Neural progenitor cell (in vitro differentiated cells): ENCODE data around the gene TMPRSS6. TPM values are rescaled to one million over a fixed set of nuclear protein-coding genes. Genes with fewer than 3 reads are reported as not detected.

ENCODE experiments used
- DNase-seq: peaks from one replicate; pipeline ENCODE4 v3.0.0-alpha.2; 2016; ENCODE audit warnings: low spot score
- H2AFZ ChIP-seq: fragments of 200-600 bp; sonication (generic); replicated peaks from 2 replicates; pipeline ENCODE4 v1.6.1; 2016; ENCODE audit warnings: antibody characterized with exemption
- H3F3A ChIP-seq: fragments of 200-600 bp; sonication (generic); 2 replicates; pipeline ENCODE4 v1.6.1; 2016; ENCODE audit warnings: antibody characterized with exemption, low read depth
- H3K27ac ChIP-seq: fragments of 200-600 bp; sonication (generic); 2 replicates; pipeline ENCODE4 v1.5.1; 2016; ENCODE audit warnings: mild to moderate bottlenecking
- H3K27me3 ChIP-seq: fragments of 200-600 bp; sonication (generic); 2 replicates; pipeline ENCODE4 v1.6.1; 2016; ENCODE audit warnings: mild to moderate bottlenecking, moderate library complexity
- H3K36me3 ChIP-seq: fragments of 200-600 bp; sonication (generic); 2 replicates; pipeline ENCODE4 v1.5.1; 2016
- H3K4me1 ChIP-seq: fragments of 200-600 bp; sonication (generic); 2 replicates; pipeline ENCODE4 v1.6.1; 2016; ENCODE audit warnings: mixed run types
- H3K4me2 ChIP-seq: fragments of 200-600 bp; sonication (generic); 2 replicates; pipeline ENCODE4 v1.6.1; 2016
- H3K4me3 ChIP-seq: fragments of 200-600 bp; sonication (generic); 2 replicates; pipeline ENCODE4 v1.5.1; 2016
- H3K79me2 ChIP-seq: fragments of 200-600 bp; sonication (generic); 2 replicates; pipeline ENCODE4 v1.6.1; 2016; ENCODE audit warnings: low read depth
- H3K9ac ChIP-seq: fragments of 200-600 bp; sonication (generic); 2 replicates; pipeline ENCODE4 v1.6.1; 2016
- H3K9me3 ChIP-seq: fragments of 200-600 bp; sonication (generic); 2 replicates; pipeline ENCODE4 v1.5.1; 2016; ENCODE audit warnings: low read depth
- H4K20me1 ChIP-seq: fragments of 200-600 bp; sonication (generic); 2 replicates; pipeline ENCODE4 v1.6.1; 2016; ENCODE audit warnings: low read depth
- H3K27ac Mint-ChIP-seq: 3 replicates; pipeline ENCODE4 v1.8.0; 2021; ENCODE audit warnings: mixed read lengths
- H3K27me3 Mint-ChIP-seq: 2 replicates; pipeline ENCODE4 v1.8.0; 2022; ENCODE audit warnings: low read depth, mild to moderate bottlenecking, inconsistent platforms, moderate library complexity, mixed read lengths; ENCODE audit not compliant: insufficient read depth
- H3K36me3 Mint-ChIP-seq: 3 replicates; pipeline ENCODE4 v1.8.0; 2021; ENCODE audit warnings: mixed read lengths
- H3K4me1 Mint-ChIP-seq: 3 replicates; pipeline ENCODE4 v1.8.0; 2021; ENCODE audit warnings: mixed read lengths
- H3K4me3 Mint-ChIP-seq: 3 replicates; pipeline ENCODE4 v1.8.0; 2021; ENCODE audit warnings: mild to moderate bottlenecking, moderate library complexity, mixed read lengths
- H3K9me3 Mint-ChIP-seq: 3 replicates; pipeline ENCODE4 v1.8.0; 2020; ENCODE audit warnings: mixed read lengths
- CTCF ChIP-seq: fragments of 200-600 bp; sonication (generic); IDR thresholded peaks from 2 replicates; pipeline ENCODE4 v1.5.1; 2017; ENCODE audit warnings: antibody characterized with exemption, mild to moderate bottlenecking
- EZH2 ChIP-seq: fragments of 200-600 bp; sonication (generic); IDR thresholded peaks from 2 replicates; pipeline ENCODE4 v1.6.1; 2017; ENCODE audit warnings: antibody characterized with exemption, mild to moderate bottlenecking, moderate library complexity
- EZH2phosphoT487 ChIP-seq: fragments of 200-600 bp; sonication (generic); IDR thresholded peaks from 2 replicates; pipeline ENCODE4 v1.6.1; 2017; ENCODE audit warnings: antibody characterized with exemption
- total RNA-seq: library from RNA; depleted of rRNA; stranded (reverse); fragments of >200 nt; gene quantifications from 2 replicates; pipeline ENCODE4 v1.2.3, GENCODE V29; 2015; ENCODE audit warnings: low replicate concordance

Gene TMPRSS6
- total RNA-seq, 1 donor from 2014 or later: not detected

- peaks cover 3% of the 10 kb centered on the region for H3K4me1 Mint-ChIP-seq
- no peaks in the 10 kb centered on the region for H3K36me3 Mint-ChIP-seq
- Histone ChIP-seq H3K27me3 (peaks cover 27% of the 10 kb centered on the region), H3K27ac (no peak overlapping the region), H2AFZ (no peak overlapping the region), H4K20me1 (no peaks in the 10 kb centered on the region), H3K36me3 (no peaks in the 10 kb centered on the region), H3K9ac (no peak overlapping the region), H3K4me1 (no peaks in the 10 kb centered on the region), H3K79me2 (no peaks in the 10 kb centered on the region), H3K9me3 (no peaks in the 10 kb centered on the region), H3K4me2 (no peak overlapping the region), H3F3A (no peaks in the 10 kb centered on the region), H3K4me3 (no peak overlapping the region)
- peaks cover 17% of the 10 kb centered on the region for H3K27me3 Mint-ChIP-seq
- H3K27ac Mint-ChIP-seq: no peak overlapping the region
- no peak overlapping the region for H3K4me3 Mint-ChIP-seq
- H3K9me3 Mint-ChIP-seq: no peaks in the 10 kb centered on the region
- DNase-seq: no peak
- TF ChIP-seq CTCF (no peak), EZH2phosphoT487 (no peak), EZH2 (no peak)
These were observed 29.1 kb downstream of the TMPRSS6 start for GRCh38 chr22:37080438-37080837.

- Histone ChIP-seq H3K4me2 (no peak overlapping the region), H3K79me2 (no peaks in the 10 kb centered on the region), H3K36me3 (no peaks in the 10 kb centered on the region), H3K27me3 (peaks cover 34% of the 10 kb centered on the region), H3K27ac (no peak overlapping the region), H3F3A (no peaks in the 10 kb centered on the region), H4K20me1 (no peaks in the 10 kb centered on the region), H2AFZ (no peak overlapping the region), H3K4me1 (no peaks in the 10 kb centered on the region), H3K4me3 (no peak overlapping the region), H3K9me3 (no peaks in the 10 kb centered on the region), H3K9ac (no peak overlapping the region)
- H3K4me3 Mint-ChIP-seq: no peak overlapping the region
- H3K36me3 Mint-ChIP-seq: no peaks in the 10 kb centered on the region
- H3K4me1 Mint-ChIP-seq: peaks cover 3% of the 10 kb centered on the region
- TF ChIP-seq CTCF (no peak), EZH2 (no peak), EZH2phosphoT487 (no peak)
- H3K9me3 Mint-ChIP-seq: no peaks in the 10 kb centered on the region
- H3K27ac Mint-ChIP-seq: no peak overlapping the region
- H3K27me3 Mint-ChIP-seq: peaks cover 21% of the 10 kb centered on the region
- no peak for DNase-seq
These were observed 29.8 kb downstream of the TMPRSS6 start for GRCh38 chr22:37079668-37080171.

- H2AFZ ChIP-seq: no peak overlapping the region
- H3K9me3 ChIP-seq: no peaks in the 10 kb centered on the region
- Mint-ChIP-seq H3K36me3 (no peaks in the 10 kb centered on the region), H3K27me3 (peaks cover 24% of the 10 kb centered on the region), H3K9me3 (no peaks in the 10 kb centered on the region), H3K4me3 (no peak overlapping the region), H3K27ac (peak overlapping the region; percentile 24), H3K4me1 (peaks cover 3% of the 10 kb centered on the region)
- no peak for TF ChIP-seq CTCF
- no peak for TF ChIP-seq EZH2phosphoT487
- no peak for TF ChIP-seq EZH2
- no peaks in the 10 kb centered on the region for H3K79me2 ChIP-seq
- H3K27me3 ChIP-seq: peaks cover 40% of the 10 kb centered on the region
- no peaks in the 10 kb centered on the region for H3F3A ChIP-seq
- H3K9ac ChIP-seq: no peak overlapping the region
- H3K4me2 ChIP-seq: no peak overlapping the region
- no peaks in the 10 kb centered on the region for H4K20me1 ChIP-seq
- no peak for DNase-seq
- no peaks in the 10 kb centered on the region for H3K36me3 ChIP-seq
- no peaks in the 10 kb centered on the region for H3K4me1 ChIP-seq
- H3K27ac ChIP-seq: no peak overlapping the region
- no peak overlapping the region for H3K4me3 ChIP-seq
These were observed 30.4 kb downstream of the TMPRSS6 start for GRCh38 chr22:37079158-37079557.
